H1 (cell line): ENCODE data around the gene TGM3. TPM values are rescaled to one million over a fixed set of nuclear protein-coding genes. Genes with fewer than 3 reads are reported as not detected.

ENCODE experiments used
- KDM4A ChIP-seq: IDR thresholded peaks from one replicate; pipeline ENCODE4 v1.7.1; 2012; ENCODE audit warnings: low read depth, mild to moderate bottlenecking, moderate library complexity, low read length, inconsistent platforms; ENCODE audit not compliant: severe bottlenecking
- SUZ12 ChIP-seq: fragments of 200-600 bp; sonication (generic); IDR thresholded peaks from 2 replicates; pipeline ENCODE4 v1.6.1; 2012; ENCODE audit warnings: mild to moderate bottlenecking, inconsistent platforms, low read length, moderate library complexity, mixed read lengths
- polyA plus RNA-seq, 7 experiments: library from polyadenylated mRNA; depleted of rRNA in 3 of 7; stranded (reverse) in 5 of 7; unstranded in 2 of 7; fragments of >200 nt in 5 of 7; fragments of 200-250 nt in 2 of 7; gene quantifications; 1 replicate in 5 of 7; 2 replicates in 1 of 7; 4 replicates in 1 of 7; pipeline versions ENCODE4 v1.2.1 to v1.2.3, GENCODE V29; 2011 to 2013; ENCODE audit warnings: missing spikeins in 2 of 7, mixed read lengths in 2 of 7
- total RNA-seq: library from RNA; stranded (reverse); fragmentation: NEBNext Ultra II Directional; extraction: Animal tissue kit (Norgen Biotek cat#: 25700); gene quantifications from 2 replicates; pipeline ENCODE4 v1.2.1, GENCODE V29; 2021
- TF ChIP-seq, protein P1 (sequence below): fragments of 300-600 bp; sonication (generic); IDR thresholded peaks from 2 replicates; pipeline ENCODE4 v1.7.1; 2012; ENCODE audit warnings: low read length, moderate library complexity, mild to moderate bottlenecking, inconsistent platforms; ENCODE audit not compliant: insufficient replicate concordance

Gene TGM3
- total and polyA plus RNA-seq, 2 of the 8 experiments (the other 6 are each of a cell fraction or from before 2014, with no cell fraction given) = 0.12 TPM; not detected in 1

DNA sequence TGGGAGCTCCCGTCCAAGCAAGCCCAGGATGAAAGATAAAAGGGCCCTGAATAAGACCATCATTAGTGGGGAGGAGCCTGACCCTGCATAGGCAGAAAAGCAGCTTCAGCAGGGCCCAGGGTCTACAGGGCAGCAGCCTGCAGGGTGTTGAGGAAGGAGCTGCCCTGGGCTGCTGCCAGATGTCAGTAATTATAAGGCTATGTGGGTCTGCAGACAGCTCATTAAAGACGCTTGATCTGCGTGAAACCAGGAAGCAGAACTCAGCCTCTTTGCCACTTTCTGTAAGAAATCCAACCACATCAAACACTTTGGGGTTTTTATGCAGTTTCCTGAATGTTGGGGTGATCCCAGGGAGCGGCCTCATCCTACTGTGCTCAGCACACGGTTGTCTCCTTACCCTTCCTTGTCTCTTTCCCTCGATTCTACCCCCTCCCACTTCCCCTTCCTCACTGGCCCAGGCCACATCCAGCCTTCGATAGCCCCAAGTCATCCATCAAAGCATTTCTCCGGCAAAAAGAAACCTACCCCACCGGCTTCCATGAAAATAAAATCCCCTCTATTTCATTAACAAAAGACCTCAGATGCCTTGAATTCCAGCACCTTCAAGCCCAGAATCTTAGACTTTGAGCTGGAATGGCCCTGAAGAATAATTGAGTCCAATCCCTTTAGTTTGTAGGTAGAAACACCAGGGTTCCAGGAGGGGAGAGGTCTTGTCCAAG lies 83.9 kb downstream of the TGM3 start (continued):
- TF ChIP-seq, protein P1, sequence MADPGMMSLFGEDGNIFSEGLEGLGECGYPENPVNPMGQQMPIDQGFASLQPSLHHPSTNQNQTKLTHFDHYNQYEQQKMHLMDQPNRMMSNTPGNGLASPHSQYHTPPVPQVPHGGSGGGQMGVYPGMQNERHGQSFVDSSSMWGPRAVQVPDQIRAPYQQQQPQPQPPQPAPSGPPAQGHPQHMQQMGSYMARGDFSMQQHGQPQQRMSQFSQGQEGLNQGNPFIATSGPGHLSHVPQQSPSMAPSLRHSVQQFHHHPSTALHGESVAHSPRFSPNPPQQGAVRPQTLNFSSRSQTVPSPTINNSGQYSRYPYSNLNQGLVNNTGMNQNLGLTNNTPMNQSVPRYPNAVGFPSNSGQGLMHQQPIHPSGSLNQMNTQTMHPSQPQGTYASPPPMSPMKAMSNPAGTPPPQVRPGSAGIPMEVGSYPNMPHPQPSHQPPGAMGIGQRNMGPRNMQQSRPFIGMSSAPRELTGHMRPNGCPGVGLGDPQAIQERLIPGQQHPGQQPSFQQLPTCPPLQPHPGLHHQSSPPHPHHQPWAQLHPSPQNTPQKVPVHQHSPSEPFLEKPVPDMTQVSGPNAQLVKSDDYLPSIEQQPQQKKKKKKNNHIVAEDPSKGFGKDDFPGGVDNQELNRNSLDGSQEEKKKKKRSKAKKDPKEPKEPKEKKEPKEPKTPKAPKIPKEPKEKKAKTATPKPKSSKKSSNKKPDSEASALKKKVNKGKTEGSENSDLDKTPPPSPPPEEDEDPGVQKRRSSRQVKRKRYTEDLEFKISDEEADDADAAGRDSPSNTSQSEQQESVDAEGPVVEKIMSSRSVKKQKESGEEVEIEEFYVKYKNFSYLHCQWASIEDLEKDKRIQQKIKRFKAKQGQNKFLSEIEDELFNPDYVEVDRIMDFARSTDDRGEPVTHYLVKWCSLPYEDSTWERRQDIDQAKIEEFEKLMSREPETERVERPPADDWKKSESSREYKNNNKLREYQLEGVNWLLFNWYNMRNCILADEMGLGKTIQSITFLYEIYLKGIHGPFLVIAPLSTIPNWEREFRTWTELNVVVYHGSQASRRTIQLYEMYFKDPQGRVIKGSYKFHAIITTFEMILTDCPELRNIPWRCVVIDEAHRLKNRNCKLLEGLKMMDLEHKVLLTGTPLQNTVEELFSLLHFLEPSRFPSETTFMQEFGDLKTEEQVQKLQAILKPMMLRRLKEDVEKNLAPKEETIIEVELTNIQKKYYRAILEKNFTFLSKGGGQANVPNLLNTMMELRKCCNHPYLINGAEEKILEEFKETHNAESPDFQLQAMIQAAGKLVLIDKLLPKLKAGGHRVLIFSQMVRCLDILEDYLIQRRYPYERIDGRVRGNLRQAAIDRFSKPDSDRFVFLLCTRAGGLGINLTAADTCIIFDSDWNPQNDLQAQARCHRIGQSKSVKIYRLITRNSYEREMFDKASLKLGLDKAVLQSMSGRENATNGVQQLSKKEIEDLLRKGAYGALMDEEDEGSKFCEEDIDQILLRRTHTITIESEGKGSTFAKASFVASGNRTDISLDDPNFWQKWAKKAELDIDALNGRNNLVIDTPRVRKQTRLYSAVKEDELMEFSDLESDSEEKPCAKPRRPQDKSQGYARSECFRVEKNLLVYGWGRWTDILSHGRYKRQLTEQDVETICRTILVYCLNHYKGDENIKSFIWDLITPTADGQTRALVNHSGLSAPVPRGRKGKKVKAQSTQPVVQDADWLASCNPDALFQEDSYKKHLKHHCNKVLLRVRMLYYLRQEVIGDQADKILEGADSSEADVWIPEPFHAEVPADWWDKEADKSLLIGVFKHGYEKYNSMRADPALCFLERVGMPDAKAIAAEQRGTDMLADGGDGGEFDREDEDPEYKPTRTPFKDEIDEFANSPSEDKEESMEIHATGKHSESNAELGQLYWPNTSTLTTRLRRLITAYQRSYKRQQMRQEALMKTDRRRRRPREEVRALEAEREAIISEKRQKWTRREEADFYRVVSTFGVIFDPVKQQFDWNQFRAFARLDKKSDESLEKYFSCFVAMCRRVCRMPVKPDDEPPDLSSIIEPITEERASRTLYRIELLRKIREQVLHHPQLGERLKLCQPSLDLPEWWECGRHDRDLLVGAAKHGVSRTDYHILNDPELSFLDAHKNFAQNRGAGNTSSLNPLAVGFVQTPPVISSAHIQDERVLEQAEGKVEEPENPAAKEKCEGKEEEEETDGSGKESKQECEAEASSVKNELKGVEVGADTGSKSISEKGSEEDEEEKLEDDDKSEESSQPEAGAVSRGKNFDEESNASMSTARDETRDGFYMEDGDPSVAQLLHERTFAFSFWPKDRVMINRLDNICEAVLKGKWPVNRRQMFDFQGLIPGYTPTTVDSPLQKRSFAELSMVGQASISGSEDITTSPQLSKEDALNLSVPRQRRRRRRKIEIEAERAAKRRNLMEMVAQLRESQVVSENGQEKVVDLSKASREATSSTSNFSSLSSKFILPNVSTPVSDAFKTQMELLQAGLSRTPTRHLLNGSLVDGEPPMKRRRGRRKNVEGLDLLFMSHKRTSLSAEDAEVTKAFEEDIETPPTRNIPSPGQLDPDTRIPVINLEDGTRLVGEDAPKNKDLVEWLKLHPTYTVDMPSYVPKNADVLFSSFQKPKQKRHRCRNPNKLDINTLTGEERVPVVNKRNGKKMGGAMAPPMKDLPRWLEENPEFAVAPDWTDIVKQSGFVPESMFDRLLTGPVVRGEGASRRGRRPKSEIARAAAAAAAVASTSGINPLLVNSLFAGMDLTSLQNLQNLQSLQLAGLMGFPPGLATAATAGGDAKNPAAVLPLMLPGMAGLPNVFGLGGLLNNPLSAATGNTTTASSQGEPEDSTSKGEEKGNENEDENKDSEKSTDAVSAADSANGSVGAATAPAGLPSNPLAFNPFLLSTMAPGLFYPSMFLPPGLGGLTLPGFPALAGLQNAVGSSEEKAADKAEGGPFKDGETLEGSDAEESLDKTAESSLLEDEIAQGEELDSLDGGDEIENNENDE = no peak
- no peak for TF ChIP-seq KDM4A
- TF ChIP-seq SUZ12 = no peak
- TF ChIP-seq, all 59 proteins: peak for 3
